Parathyroid adenoma (tissue), 2 donors: ENCODE data around the gene TCF23.
"Not testable (repeated sequence)": the region's sequence is repeated elsewhere in the genome, so short reads cannot be mapped to it uniquely, and the experiment has no call there.

Experiments
- H2AFZ ChIP-seq: fragments of 300-600 bp; sonication (generic); one replicate; pipeline ENCODE4 v1.7.0; 2017; ENCODE audit warnings: antibody characterized with exemption, mild to moderate bottlenecking
- H3K27ac ChIP-seq: fragments of 300-600 bp; sonication (generic); one replicate; pipeline ENCODE4 v1.7.0; 2017
- H3K27me3 ChIP-seq: fragments of 300-600 bp; sonication (generic); one replicate; pipeline ENCODE4 v1.7.0; 2017; ENCODE audit warnings: low read length; ENCODE audit not compliant: control insufficient read depth, insufficient read depth
- H3K36me3 ChIP-seq: fragments of 300-600 bp; sonication (generic); one replicate; pipeline ENCODE4 v1.7.0; 2017; ENCODE audit warnings: low read length; ENCODE audit not compliant: control insufficient read depth, insufficient read depth
- H3K4me1 ChIP-seq: fragments of 300-600 bp; sonication (generic); one replicate; pipeline ENCODE4 v1.7.0; 2017; ENCODE audit warnings: control low read depth
- H3K4me2 ChIP-seq: fragments of 300-600 bp; sonication (generic); one replicate; pipeline ENCODE4 v1.7.0; 2017; ENCODE audit warnings: low read length
- H3K4me3 ChIP-seq: fragments of 300-600 bp; sonication (generic); one replicate; pipeline ENCODE4 v1.7.0; 2017; ENCODE audit warnings: low read depth, low read length
- H3K79me2 ChIP-seq: fragments of 300-600 bp; sonication (generic); one replicate; pipeline ENCODE4 v1.7.0; 2017; ENCODE audit warnings: control low read depth
- H3K9ac ChIP-seq: fragments of 300-600 bp; sonication (generic); one replicate; pipeline ENCODE4 v1.7.0; 2017; ENCODE audit warnings: mild to moderate bottlenecking
- H3K9me3 ChIP-seq: fragments of 300-600 bp; sonication (generic); one replicate; pipeline ENCODE4 v1.7.0; 2017; ENCODE audit warnings: low read length; ENCODE audit not compliant: control insufficient read depth
- TF ChIP-seq, protein P1 (sequence below): fragments of 300-600 bp; sonication (generic); IDR thresholded peaks from one replicate; pipeline ENCODE4 v1.7.0; 2017; ENCODE audit warnings: antibody characterized with exemption, mild to moderate bottlenecking
- donor health status: primary hyperparathyroidism.

Gene TCF23

DNA sequence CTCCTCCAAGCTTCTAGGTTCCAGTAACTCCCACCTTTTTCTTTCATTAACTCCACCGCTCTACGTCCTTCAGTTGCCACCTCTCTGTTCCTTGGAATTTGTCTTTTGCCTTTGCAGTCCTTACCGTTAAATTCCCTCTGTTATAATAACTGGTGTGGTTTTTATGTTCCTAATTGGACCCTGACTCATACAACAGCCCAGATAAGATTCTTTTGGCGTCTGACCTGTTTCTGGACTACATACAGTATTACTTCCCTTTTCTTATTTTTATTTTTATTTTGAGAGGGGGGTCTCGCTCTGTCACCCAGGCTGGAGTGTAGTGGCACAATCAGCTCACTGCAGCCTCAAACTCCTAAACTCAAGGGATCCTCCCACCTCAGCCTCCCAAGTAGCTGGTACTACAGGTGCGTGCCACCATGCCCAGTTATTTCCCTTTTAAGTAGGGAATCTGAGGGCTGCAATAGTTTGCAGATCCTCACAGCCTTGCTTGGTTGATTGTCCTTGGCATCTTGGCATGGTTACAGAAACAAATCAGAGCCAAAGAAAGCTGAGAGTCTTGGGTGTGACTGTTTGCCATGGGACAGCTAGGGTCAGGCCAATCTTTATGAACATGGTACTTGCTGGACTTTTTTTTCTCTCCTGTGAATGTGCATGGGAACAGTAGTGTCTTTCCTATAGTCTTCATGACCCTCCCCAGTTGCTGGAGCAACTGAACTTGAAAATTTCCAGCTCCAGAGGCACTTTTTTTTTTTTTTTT lies 22.0 kb downstream of the TCF23 start:
- Histone ChIP-seq H3K9ac (no peak overlapping the region), H3K9me3 (no peaks in the 10 kb centered on the region), H3K4me3 (no peak overlapping the region), H3K27ac (no peak overlapping the region), H3K79me2 (no peaks in the 10 kb centered on the region), H3K4me2 (no peak overlapping the region), H3K4me1 (no peaks in the 10 kb centered on the region), H3K36me3 (no peaks in the 10 kb centered on the region), H2AFZ (no peak overlapping the region), H3K27me3 (no peaks in the 10 kb centered on the region)
- TF ChIP-seq, protein P1, sequence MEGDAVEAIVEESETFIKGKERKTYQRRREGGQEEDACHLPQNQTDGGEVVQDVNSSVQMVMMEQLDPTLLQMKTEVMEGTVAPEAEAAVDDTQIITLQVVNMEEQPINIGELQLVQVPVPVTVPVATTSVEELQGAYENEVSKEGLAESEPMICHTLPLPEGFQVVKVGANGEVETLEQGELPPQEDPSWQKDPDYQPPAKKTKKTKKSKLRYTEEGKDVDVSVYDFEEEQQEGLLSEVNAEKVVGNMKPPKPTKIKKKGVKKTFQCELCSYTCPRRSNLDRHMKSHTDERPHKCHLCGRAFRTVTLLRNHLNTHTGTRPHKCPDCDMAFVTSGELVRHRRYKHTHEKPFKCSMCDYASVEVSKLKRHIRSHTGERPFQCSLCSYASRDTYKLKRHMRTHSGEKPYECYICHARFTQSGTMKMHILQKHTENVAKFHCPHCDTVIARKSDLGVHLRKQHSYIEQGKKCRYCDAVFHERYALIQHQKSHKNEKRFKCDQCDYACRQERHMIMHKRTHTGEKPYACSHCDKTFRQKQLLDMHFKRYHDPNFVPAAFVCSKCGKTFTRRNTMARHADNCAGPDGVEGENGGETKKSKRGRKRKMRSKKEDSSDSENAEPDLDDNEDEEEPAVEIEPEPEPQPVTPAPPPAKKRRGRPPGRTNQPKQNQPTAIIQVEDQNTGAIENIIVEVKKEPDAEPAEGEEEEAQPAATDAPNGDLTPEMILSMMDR: no peak

DNA sequence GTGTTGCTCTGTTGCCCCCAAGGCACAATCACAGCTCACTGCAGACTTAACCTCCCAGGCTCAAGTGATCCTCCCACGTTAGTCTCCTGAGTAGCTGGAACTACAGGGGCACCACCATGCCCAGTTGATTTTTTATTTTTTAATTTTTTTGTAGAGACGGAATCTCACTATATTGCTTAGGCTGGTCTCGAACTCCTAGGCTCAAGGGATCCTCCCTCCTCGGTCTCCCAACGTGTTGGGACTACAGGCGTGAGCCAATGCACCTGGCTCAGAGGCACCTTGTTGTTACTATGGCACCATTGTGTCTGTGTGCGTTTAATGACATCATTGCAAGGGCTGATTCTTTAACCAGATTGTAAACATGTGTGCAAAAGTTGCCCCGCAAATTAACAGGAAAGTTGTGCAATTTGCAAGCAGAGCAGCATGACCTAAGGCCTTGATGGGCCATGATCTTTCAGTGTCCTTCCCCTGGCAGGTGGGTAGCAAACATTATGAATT lies 22.6 kb downstream of the TCF23 start:
- no peak overlapping the region for H3K27ac ChIP-seq
- no peaks in the 10 kb centered on the region for H3K36me3 ChIP-seq
- no peak overlapping the region for H2AFZ ChIP-seq
- no peak overlapping the region for H3K9ac ChIP-seq
- H3K4me2 ChIP-seq: no peak overlapping the region
- no peaks in the 10 kb centered on the region for H3K4me1 ChIP-seq
- H3K4me3 ChIP-seq: no peak overlapping the region
- H3K27me3 ChIP-seq: no peaks in the 10 kb centered on the region
- TF ChIP-seq, protein P1: no peak
- H3K9me3 ChIP-seq: no peaks in the 10 kb centered on the region
- no peaks in the 10 kb centered on the region for H3K79me2 ChIP-seq

DNA sequence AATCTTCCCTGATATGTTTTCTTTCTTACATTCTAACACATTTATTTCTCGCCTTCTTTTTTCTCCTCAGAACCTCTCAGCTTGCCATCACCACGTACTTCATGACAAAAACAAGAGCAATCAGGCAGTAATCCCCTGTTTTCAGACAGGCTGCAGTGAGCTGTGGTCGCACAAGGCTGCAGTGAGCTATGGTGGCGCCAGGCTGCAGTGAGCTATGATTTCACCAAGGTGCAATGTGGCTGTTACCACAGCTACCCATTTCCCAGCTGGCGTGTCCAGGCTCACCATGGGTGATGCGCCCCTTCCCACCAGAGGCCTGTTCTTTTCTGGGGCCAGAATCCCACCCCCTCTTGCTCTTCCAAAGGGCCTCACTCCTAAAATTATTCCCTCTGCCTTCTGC lies 25.8 kb downstream of the TCF23 start:
- Histone ChIP-seq H3K36me3 (no peaks in the 10 kb centered on the region), H3K9me3 (no peaks in the 10 kb centered on the region), H3K9ac (no peak overlapping the region), H3K79me2 (no peaks in the 10 kb centered on the region), H2AFZ (no peak overlapping the region), H3K27me3 (no peaks in the 10 kb centered on the region), H3K4me3 (no peak overlapping the region), H3K4me1 (peaks cover 4% of the 10 kb centered on the region), H3K4me2 (no peak overlapping the region), H3K27ac (no peak overlapping the region)
- TF ChIP-seq, protein P1: no peak

DNA sequence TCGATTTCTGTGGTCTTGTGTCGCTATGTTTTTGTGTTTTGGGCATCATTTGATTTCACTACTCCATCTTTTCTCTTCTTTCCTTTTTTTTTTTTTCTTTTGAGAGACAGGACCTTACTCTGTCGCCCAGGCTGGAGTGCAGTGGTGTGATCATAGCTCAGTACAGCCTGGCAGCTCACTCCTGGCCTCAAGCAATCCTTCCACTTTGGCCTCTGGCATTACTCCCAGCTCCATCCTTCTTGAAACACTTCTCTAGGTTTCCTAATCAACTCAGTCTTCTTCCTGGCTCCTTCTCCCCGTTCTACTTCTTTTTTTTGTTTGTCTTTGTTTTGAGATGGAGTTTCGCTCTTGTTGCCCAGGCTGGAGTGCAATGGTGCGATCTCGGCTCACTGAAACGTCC lies 26.5 kb downstream of the TCF23 start:
- no peak overlapping the region for H3K4me3 ChIP-seq
- TF ChIP-seq, protein P1: no peak
- H3K79me2 ChIP-seq: no peaks in the 10 kb centered on the region
- H3K9ac ChIP-seq: no peak overlapping the region
- H3K4me1 ChIP-seq: peaks cover 4% of the 10 kb centered on the region
- H3K27ac ChIP-seq: no peak overlapping the region
- no peaks in the 10 kb centered on the region for H3K9me3 ChIP-seq
- no peak overlapping the region for H2AFZ ChIP-seq
- H3K27me3 ChIP-seq: no peaks in the 10 kb centered on the region
- H3K36me3 ChIP-seq: no peaks in the 10 kb centered on the region
- H3K4me2 ChIP-seq: no peak overlapping the region

DNA sequence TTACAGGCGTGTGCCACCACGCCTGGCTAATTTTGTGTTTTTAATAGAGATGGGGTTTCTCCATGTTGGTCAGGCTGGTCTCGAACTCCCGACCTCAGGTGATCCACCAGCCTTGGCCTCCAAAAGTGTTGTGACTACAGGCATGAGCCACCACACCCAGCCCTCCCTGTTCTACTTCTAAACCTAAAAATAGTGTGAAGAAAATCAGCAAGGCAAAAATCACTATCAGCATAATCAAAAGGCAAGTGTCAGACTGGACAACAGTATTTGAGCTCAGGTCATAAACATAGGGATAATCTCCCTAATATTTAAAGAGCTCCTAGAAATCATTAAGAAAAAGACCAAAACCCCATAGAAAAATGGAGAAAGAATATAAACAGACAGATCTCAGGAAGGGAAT lies 27.0 kb downstream of the TCF23 start:
- H3K79me2 ChIP-seq, H3K9ac ChIP-seq, H3K36me3 ChIP-seq, H3K4me2 ChIP-seq, H3K27ac ChIP-seq, H3K4me1 ChIP-seq, H3K9me3 ChIP-seq, H2AFZ ChIP-seq, H3K4me3 ChIP-seq, H3K27me3 ChIP-seq: not testable (repeated sequence)
